Left lobe of liver (tissue), 2 donors: Measurements from ENCODE around the gene CPNE4. TPM values are rescaled to one million over a fixed set of nuclear protein-coding genes. Genes with fewer than 3 reads are reported as not detected.
"Not testable (repeated sequence)": the region's sequence is repeated elsewhere in the genome, so short reads cannot be mapped to it uniquely, and the experiment has no call there.

Experiments used
- ATAC-seq: fragments of 200-7000 bp; cut with Tn5 transposase; one replicate; pipeline ENCODE4 v1.9.1; 2020; ENCODE audit warnings: mild to moderate bottlenecking, moderate library complexity
- DNase-seq: peaks from one replicate; pipeline ENCODE4 v3.0.0-alpha.2; 2020; ENCODE audit warnings: low spot score
- total RNA-seq: library from RNA; stranded (reverse); gene quantifications from one replicate; pipeline ENCODE4 v1.2.1, GENCODE V29; 2021
- donor health status: DM: no; HTN: no; CAD: no; lungs with moderate emphysema.
- donor health status: DM: no; HTN: yes; CAD: no.

The CPNE4 gene
- total RNA-seq, 1 donor from 2014 or later, result not detected

DNA sequence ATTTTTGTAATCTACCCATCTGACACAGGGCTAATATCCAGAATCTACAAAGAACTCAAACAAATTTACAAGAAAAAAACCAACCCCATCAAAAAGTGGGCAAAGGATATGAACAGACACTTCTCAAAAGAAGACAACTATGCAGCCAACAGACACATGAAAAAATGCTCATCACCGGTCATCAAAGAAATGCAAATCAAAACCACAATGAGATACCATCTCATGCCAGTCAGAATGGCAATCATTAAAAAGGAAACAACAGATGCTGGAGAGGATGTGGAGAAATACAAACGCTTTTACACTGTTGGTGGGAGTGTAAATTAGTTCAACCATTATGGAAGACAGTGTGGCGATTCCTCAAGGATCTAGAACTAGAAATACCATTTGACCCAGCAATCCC lies 548.3 kb downstream of the CPNE4 start:
- not testable (repeated sequence) for DNase-seq, ATAC-seq

DNA sequence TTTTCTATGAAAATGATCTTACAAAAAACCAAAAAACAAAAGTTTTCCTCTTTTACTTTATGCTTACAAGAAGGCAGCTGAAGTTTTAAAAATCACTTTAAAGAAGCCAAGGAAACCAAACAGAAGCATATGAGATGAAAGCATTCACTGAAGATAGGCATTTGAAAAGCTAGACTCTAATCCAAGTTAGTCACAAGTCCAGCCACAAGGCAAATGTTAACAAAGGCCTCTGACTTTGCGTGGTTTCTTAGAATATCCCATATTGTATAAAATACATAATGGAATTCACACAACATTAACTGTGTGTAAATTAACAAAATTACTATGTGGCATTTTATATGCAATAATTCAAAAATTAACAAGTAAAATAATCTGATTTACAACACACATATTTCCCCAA lies 549.7 kb downstream of the CPNE4 start:
- ATAC-seq (no peak), DNase-seq (no peak)

DNA sequence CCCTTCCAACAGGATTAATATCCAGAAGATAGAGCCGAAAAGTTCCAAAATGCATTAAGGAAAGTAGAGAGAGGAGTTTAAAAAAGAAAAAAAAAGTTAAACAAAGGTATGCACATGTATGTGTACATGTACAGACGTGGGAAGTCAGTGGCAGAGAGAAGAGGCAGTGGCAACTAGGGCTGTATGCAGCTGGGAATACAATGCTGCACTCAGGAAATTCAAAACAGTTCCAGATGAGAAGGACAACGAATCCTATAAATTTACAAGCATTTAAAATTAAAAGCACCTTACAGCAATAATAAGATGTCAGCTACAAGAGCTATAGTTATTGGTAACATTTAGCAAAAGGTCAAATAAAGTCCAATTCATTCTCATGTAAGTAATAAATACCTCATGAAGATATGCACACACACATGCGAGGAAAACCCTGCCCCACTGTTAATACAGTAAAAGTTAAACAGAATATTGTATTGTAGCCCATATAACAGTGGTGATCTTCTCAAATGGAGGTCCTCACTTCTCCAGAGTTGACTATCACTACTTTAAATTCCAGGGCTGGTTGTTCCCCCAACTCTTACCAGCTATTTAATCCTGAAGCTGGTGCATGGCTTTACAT lies 550.2 kb downstream of the CPNE4 start:
- no peak for DNase-seq
- no peak for ATAC-seq
